ENCODE data around the gene APOL6. TPM values are rescaled to one million over a fixed set of nuclear protein-coding genes. Genes with fewer than 3 reads are reported as not detected.
"Not testable (repeated sequence)": the region's sequence is repeated elsewhere in the genome, so short reads cannot be mapped to it uniquely, and the experiment has no call there.

APOL6 gene
- polyA plus RNA-seq, 1 donor (not counting 4 experiments of a cell fraction or from before 2014, with no cell fraction given): 4.2 TPM

- no peak for FAIRE-seq
These were observed 16.8 kb downstream of the APOL6 start for GRCh38 chr22:35664955-35665587.

GRCh38 chr22:35666699-35667098, 18.5 kb downstream of the APOL6 start:
- H3K4me1 ChIP-seq (ENCODE audit: control insufficient read depth, extremely low read depth, insufficient read depth, low read length); H3K27me3 ChIP-seq (ENCODE audit: control insufficient read depth, extremely low read depth, insufficient read depth, low read length); H3K27ac ChIP-seq (ENCODE audit: control insufficient read depth, insufficient read depth, low read length); H3K36me3 ChIP-seq (ENCODE audit: control insufficient read depth in 2 of 2, extremely low read depth in 1 of 2, insufficient read depth in 2 of 2, low read length in 2 of 2); H3K9ac ChIP-seq (ENCODE audit: control insufficient read depth, extremely low read depth, insufficient read depth, low read length); H3K9me1 ChIP-seq (ENCODE audit: control insufficient read depth, extremely low read depth, insufficient read depth, low read length); H3K4me2 ChIP-seq (ENCODE audit: control insufficient read depth, extremely low read depth, insufficient read depth, low read depth, low read length); H2AFZ ChIP-seq (ENCODE audit: control insufficient read depth, low read length); H4K20me1 ChIP-seq (ENCODE audit: control insufficient read depth, extremely low read depth, insufficient read depth, low read length); H3K4me3 ChIP-seq (ENCODE audit: control insufficient read depth in 2 of 3, extremely low read depth in 1 of 3, insufficient read depth in 2 of 3, low read depth in 1 of 3, low read length in 3 of 3); FAIRE-seq; DNase-seq (ENCODE audit: low read depth, low spot score); H3K79me2 ChIP-seq (ENCODE audit: control insufficient read depth, insufficient read depth, low read length); H3K9me3 ChIP-seq (ENCODE audit: control insufficient read depth, low read depth, low read length); dilution Hi-C loops (cut with MboI; ENCODE audit: extremely low pct_ligation_motif_present, low sequenced_read_pairs): not testable (repeated sequence)

More at GRCh38 chr22:35664955-35665587, 16.8 kb downstream of the APOL6 start:
- Histone ChIP-seq H3K9ac (ENCODE audit: control insufficient read depth, extremely low read depth, insufficient read depth, low read length) (no peak overlapping the region), H2AFZ (ENCODE audit: control insufficient read depth, low read length) (no peak overlapping the region), H3K36me3 (ENCODE audit: control insufficient read depth in 2 of 2, extremely low read depth in 1 of 2, insufficient read depth in 2 of 2, low read length in 2 of 2) (no peaks in the 10 kb centered on the region), H3K9me1 (ENCODE audit: control insufficient read depth, extremely low read depth, insufficient read depth, low read length) (no peaks in the 10 kb centered on the region), H3K27me3 (ENCODE audit: control insufficient read depth, extremely low read depth, insufficient read depth, low read length) (no peaks in the 10 kb centered on the region), H3K27ac (ENCODE audit: control insufficient read depth, insufficient read depth, low read length) (no peak overlapping the region), H3K79me2 (ENCODE audit: control insufficient read depth, insufficient read depth, low read length) (no peaks in the 10 kb centered on the region), H4K20me1 (ENCODE audit: control insufficient read depth, extremely low read depth, insufficient read depth, low read length) (no peaks in the 10 kb centered on the region), H3K4me1 (ENCODE audit: control insufficient read depth, extremely low read depth, insufficient read depth, low read length) (no peaks in the 10 kb centered on the region), H3K9me3 (ENCODE audit: control insufficient read depth, low read depth, low read length) (peaks cover 2% of the 10 kb centered on the region), H3K4me2 (ENCODE audit: control insufficient read depth, extremely low read depth, insufficient read depth, low read depth, low read length) (no peak overlapping the region), H3K4me3 (ENCODE audit: control insufficient read depth in 2 of 3, extremely low read depth in 1 of 3, insufficient read depth in 2 of 3, low read depth in 1 of 3, low read length in 3 of 3) (no peak overlapping the region)
- no peak for DNase-seq (ENCODE audit: low read depth, low spot score)
- TF ChIP-seq CTCF (optimal IDR thresholded peaks at IDR 0.05 in 1 of 3, IDR thresholded peaks at IDR 0.05 in 1 of 3, conservative IDR thresholded peaks at IDR 0.05 in 1 of 3; ENCODE audit: extremely low read depth in 1 of 3, insufficient read depth in 2 of 3, low read length in 3 of 3) (no peak), EZH2 (IDR thresholded peaks at IDR 0.05; ENCODE audit: low read length) (no peak)
- dilution Hi-C loops (cut with MboI; ENCODE audit: extremely low pct_ligation_motif_present, low sequenced_read_pairs): no loop called here

GRCh38 chr22:35674335-35674734, 26.1 kb downstream of the APOL6 start:
- dilution Hi-C loops (cut with MboI; ENCODE audit: extremely low pct_ligation_motif_present, low sequenced_read_pairs): no loop called here
- H3K27me3 ChIP-seq (ENCODE audit: control insufficient read depth, extremely low read depth, insufficient read depth, low read length): no peaks in the 10 kb centered on the region
- DNase-seq (ENCODE audit: low read depth, low spot score): no peak
- no peaks in the 10 kb centered on the region for H3K79me2 ChIP-seq (ENCODE audit: control insufficient read depth, insufficient read depth, low read length)
- H3K36me3 ChIP-seq (ENCODE audit: control insufficient read depth in 2 of 2, extremely low read depth in 1 of 2, insufficient read depth in 2 of 2, low read length in 2 of 2): no peaks in the 10 kb centered on the region
- TF ChIP-seq EZH2 (IDR thresholded peaks at IDR 0.05; ENCODE audit: low read length): no peak
- TF ChIP-seq CTCF (optimal IDR thresholded peaks at IDR 0.05 in 1 of 3, IDR thresholded peaks at IDR 0.05 in 1 of 3, conservative IDR thresholded peaks at IDR 0.05 in 1 of 3; ENCODE audit: extremely low read depth in 1 of 3, insufficient read depth in 2 of 3, low read length in 3 of 3): no peak
- no peak overlapping the region for H3K4me3 ChIP-seq (ENCODE audit: control insufficient read depth in 2 of 3, extremely low read depth in 1 of 3, insufficient read depth in 2 of 3, low read depth in 1 of 3, low read length in 3 of 3)
- H3K9me3 ChIP-seq (ENCODE audit: control insufficient read depth, low read depth, low read length): peaks cover 2% of the 10 kb centered on the region
- no peak overlapping the region for H2AFZ ChIP-seq (ENCODE audit: control insufficient read depth, low read length)
- H3K9ac ChIP-seq (ENCODE audit: control insufficient read depth, extremely low read depth, insufficient read depth, low read length): no peak overlapping the region
- no peak for FAIRE-seq
- no peaks in the 10 kb centered on the region for H3K9me1 ChIP-seq (ENCODE audit: control insufficient read depth, extremely low read depth, insufficient read depth, low read length)
- H3K4me2 ChIP-seq (ENCODE audit: control insufficient read depth, extremely low read depth, insufficient read depth, low read depth, low read length): no peak overlapping the region
- no peak overlapping the region for H3K27ac ChIP-seq (ENCODE audit: control insufficient read depth, insufficient read depth, low read length)
- H4K20me1 ChIP-seq (ENCODE audit: control insufficient read depth, extremely low read depth, insufficient read depth, low read length): no peaks in the 10 kb centered on the region
- no peaks in the 10 kb centered on the region for H3K4me1 ChIP-seq (ENCODE audit: control insufficient read depth, extremely low read depth, insufficient read depth, low read length)

- H3K9me3 ChIP-seq (ENCODE audit: control insufficient read depth, low read depth, low read length); DNase-seq (ENCODE audit: low read depth, low spot score); H3K36me3 ChIP-seq (ENCODE audit: control insufficient read depth in 2 of 2, extremely low read depth in 1 of 2, insufficient read depth in 2 of 2, low read length in 2 of 2); H3K9me1 ChIP-seq (ENCODE audit: control insufficient read depth, extremely low read depth, insufficient read depth, low read length); dilution Hi-C loops (cut with MboI; ENCODE audit: extremely low pct_ligation_motif_present, low sequenced_read_pairs); H4K20me1 ChIP-seq (ENCODE audit: control insufficient read depth, extremely low read depth, insufficient read depth, low read length); FAIRE-seq; H3K27me3 ChIP-seq (ENCODE audit: control insufficient read depth, extremely low read depth, insufficient read depth, low read length); H3K27ac ChIP-seq (ENCODE audit: control insufficient read depth, insufficient read depth, low read length); H3K79me2 ChIP-seq (ENCODE audit: control insufficient read depth, insufficient read depth, low read length); H3K4me2 ChIP-seq (ENCODE audit: control insufficient read depth, extremely low read depth, insufficient read depth, low read depth, low read length); H3K4me1 ChIP-seq (ENCODE audit: control insufficient read depth, extremely low read depth, insufficient read depth, low read length); H3K9ac ChIP-seq (ENCODE audit: control insufficient read depth, extremely low read depth, insufficient read depth, low read length); H3K4me3 ChIP-seq (ENCODE audit: control insufficient read depth in 2 of 3, extremely low read depth in 1 of 3, insufficient read depth in 2 of 3, low read depth in 1 of 3, low read length in 3 of 3); H2AFZ ChIP-seq (ENCODE audit: control insufficient read depth, low read length): not testable (repeated sequence)
These were observed 27.8 kb downstream of the APOL6 start for GRCh38 chr22:35676065-35676464.

Measured in keratinocyte (primary cell).